Forelimb muscle (tissue), 1 donor: ENCODE data around the gene CARHSP1. TPM values are rescaled to one million over a fixed set of nuclear protein-coding genes. Genes with fewer than 3 reads are reported as not detected.
"Not testable (repeated sequence)": the region's sequence is repeated elsewhere in the genome, so short reads cannot be mapped to it uniquely, and the experiment has no call there.

ENCODE experiments used
- DNase-seq: peaks from one replicate; pipeline ENCODE4 v3.0.0-alpha.2; 2013; ENCODE audit warnings: low read depth
- polyA plus RNA-seq: library from polyadenylated mRNA; unstranded; fragments of 120-200 nt; gene quantifications from one replicate; pipeline ENCODE4 v1.2.1, GENCODE V29; 2013; ENCODE audit not compliant: insufficient read length

Gene CARHSP1
- polyA plus RNA-seq, 1 donor: 100 TPM

DNA sequence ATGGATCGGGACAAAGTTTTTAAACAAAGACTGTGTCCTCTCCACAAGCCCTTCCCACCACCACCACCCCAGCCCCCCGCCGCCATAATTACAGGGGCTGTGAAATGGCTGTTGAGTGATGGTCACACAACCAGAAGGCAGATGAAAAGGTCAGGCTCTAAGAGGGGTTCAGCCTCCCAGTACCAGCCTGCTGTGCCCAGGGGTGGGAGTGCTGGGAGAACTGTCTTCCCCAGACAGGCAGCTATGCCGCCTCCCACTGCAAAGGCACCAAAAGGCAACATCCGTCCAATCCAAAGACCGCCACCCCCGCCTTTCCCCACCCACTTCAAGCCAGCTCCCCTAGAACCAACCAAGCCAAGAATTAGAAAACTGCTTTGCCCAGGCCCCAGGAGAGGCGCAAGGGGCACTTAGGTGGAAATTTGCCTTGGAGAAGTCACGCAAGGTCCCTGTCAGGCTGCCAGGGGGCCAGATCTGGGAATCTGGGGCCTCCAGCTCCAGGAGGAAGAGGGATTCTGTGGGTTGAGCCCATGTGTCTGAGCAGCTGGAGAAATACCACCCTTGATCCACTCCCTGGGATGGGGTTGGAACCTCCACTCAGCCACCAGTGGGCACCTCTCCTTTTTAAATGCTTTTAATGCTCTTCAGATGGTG is 14.4 kb downstream of the CARHSP1 start:
- DNase-seq: no peak

DNA sequence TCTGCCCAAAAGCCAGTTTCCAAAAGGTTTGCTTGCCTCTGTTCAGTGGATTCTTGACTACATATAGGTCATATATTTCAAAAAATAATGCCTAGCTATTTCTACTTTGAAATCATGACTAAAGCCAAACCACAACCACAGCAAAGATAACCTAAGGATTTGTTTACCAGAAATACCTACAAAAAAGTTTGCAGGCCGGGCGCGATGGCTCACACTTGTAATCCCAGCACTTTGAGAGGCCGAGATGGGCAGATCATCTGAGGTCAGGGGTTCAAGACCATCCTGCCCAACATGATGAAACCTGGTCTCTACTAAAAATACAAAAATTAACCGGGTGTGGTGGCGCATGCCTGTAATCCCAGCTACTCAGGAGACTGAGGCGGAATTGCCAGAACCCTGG is 15.2 kb downstream of the CARHSP1 start:
- no peak for DNase-seq

DNA sequence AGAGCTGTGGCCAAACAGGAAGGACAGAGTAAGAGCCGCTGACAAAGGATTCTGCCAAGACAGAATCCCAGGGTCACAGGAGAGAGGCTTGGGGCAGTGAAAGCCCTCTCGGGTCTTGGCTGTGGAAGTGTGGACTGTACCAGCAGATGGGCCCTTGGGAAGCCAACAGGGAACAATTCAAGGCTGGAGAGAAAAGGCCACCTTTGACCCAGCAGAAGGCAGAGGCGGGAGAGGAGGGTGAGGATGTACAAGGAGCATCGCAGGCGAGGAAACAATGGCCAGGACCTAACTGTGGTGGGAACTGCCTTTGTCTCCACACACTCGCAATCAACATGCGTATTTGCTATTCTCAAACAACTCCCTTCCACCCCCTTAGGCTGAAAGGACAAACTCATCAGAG is 15.7 kb downstream of the CARHSP1 start:
- no peak for DNase-seq

DNA sequence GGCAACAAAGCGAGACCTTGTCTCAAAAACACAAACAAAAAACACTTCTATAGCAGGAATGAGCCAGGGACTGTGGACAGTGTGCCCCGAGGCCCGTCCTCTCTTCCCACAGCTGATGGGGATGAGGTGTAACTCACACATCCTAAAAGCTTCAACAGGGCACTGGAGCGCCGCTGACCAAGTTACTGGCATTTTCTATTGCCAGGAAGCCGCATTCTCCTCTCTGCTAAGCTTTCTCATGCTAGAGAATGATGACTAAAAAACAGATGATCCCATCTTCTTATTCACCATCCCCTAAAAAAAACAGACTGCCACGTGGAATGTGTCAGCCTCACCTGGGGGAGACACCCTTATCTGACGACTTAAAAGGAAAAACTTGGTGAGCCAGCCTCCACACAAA is 16.3 kb downstream of the CARHSP1 start:
- DNase-seq: no peak

DNA sequence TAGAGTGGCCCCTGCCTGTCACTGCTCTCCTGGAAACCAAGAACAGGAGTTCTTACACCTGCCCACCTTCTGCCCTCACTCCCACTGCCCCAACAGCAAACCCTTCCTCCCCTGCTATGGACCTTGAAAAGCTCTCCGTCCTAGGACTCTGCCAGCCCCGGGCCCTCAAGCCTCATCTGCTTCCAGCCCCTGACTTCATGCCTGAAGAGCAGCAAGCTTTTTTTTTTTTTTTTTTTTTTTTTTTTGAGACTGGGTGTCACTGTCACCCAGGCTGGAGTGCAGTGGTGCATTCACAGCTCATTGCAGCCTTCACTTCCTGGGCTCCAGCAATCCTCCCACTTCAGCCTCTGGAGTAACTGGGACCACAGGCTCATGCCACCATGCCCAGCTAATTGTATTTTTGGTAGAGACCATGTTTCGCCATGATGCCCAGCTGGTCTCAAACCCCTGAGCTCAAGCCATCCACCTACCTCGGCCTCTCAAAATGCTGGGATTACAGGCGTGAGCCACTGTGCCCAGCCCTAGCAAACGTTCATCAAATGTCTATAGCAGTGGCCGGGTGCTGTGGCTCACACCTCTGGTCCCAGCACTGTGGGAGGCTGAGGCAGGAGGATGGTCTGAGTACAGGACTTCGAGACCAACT is 16.9 kb downstream of the CARHSP1 start:
- no peak for DNase-seq

DNA sequence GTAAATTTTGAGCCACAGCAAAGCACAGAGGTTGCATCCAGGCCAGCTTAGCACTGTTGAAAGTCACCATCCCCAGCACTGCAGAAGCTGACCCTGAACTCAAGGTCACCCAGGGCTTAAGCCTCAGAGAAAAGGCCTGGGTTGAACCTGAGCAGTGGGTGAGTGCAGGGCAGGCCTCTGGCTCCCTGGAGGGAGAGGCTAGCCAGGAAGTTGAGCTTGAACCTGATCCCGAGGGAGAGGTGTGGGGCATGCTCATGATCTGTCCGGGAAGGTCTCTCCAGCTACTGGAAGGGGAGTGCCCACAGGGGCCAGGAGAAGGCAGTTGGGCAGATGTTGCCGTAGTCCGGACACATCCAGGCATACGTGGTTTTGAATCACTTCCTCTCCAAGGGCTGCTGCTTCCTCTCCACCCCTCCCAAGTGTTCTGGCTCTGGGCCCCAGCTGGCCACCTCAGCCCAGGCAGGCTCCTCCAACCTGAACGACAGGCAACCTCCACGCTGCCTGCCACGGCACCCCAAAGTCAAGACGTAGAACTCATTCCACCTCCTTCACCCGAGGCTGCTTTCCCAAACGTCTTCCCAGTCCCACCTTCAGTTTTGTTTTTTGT is 18.4 kb downstream of the CARHSP1 start:
- no peak for DNase-seq

DNA sequence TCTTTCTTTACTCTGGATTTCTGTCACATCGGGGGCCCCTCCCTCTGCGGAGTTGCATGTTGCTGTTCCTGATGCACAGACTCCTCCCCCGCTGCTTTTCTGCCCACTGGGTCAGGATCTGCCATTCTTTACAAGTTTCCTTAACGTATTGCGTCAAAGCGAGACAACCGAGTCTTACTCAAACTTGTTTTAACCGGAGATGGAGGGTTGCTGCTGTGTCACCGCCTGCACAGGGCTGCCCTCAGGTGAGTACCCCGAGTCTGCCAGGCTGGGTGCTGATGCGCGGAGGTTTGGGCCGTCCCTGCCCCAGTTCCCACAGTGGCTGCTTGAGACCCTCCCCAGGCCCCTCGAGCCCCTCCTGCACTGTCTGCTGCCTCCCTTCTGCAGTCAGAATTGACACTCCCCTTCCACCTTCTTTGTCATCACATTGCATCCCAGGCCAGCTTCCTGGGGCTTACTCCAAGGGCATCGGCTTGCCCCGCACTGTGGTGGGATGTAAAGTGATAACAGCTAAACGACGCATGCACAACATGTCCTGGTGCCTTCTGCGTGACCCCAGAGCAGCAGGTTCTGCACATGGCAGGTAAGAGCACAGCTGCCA is 19.3 kb downstream of the CARHSP1 start:
- DNase-seq: no peak

DNA sequence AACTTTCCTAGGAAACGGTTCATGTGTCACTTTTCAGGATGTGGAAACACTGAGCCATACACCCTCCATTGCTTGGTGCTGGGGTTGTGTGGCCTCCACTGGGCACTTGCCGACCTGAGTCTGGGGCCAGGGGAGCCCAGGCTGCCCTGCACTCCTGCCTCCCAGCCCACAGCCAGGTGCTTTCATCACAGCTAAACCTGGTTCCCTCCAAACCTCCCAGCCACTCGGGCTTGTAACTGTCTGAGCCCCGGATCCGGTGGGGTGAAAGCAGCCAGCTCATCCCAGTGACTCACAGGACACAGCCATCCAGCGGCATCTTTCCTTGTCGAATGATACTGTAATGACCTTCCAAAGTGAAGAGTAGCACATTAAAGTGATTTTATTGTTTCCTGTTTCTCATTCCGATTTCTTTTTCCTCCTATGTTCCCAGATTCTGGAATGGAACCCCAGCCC is 19.8 kb downstream of the CARHSP1 start:
- no peak for DNase-seq

DNA sequence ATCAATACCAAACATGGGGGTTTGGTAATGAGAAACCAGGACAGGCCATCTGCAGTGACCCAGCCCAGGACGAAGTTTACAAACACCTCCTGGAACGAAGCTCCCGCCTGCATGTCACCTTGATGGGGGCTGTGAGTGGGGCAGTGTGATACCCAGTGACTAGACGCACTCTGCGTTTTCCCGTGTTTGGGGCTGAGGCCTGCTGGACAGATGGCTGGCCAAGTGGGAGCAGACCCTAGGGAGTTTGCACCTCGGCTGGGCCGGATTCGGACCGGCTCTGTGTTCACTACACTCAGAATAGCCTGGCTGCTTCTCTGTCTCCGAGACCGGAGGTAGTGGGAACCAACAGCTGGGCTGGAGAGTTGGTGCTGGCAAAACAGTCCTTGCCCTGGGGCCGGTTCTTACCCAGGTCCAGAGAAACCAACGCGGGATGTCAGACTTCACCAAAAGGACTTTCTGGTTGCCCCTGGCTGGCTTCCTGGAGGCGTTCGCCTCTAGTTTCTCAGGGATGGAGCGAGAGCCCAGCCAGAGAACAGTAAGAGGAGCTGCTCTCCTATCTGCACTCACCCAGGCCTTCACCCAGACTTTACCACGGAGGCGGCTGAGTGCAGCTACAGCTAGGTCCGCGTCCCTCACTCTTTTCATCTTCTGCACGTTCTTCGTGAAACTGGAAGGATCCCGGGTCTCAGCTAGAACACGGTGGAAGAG is 20.4 kb downstream of the CARHSP1 start:
- DNase-seq: no peak

DNA sequence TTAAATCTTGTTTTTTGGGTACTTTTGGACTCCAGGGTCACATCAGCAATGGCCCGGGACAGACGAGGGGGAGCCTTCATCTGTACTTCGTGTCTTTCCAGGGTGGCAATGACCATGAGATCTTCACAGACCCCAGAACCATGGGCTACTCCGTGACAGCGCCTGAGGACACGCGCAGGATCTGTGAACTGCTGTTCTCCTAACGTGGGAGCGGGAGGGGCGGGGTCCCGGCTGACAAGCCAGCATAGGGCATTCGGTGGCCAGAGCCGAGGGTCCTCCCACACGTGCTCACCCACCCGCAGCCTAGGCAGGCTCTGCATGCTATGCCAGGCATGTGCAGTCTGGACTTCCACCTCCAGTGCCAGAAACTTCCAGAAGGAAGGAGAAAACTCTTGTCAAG is 21.2 kb downstream of the CARHSP1 start:
- no peak for DNase-seq

DNA sequence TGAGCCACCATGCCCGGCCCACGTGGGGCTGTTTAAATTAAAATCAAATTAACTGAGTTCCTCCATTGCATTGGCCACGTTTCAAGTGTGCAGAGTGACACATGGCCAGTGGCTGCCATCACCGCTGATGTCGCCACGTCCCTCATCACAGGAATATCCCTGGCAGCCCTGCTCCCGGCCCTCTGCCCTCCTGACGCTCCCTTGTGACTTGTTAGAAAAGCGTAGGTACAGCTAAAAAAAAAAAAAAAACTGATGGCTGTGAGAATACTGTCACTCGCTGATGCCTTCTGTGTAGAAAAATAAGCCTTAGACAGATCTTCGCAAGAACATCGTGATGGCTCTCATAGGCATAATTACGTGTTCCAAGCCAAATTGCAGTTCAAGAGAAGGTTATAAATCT is 21.7 kb downstream of the CARHSP1 start:
- DNase-seq: no peak

DNA sequence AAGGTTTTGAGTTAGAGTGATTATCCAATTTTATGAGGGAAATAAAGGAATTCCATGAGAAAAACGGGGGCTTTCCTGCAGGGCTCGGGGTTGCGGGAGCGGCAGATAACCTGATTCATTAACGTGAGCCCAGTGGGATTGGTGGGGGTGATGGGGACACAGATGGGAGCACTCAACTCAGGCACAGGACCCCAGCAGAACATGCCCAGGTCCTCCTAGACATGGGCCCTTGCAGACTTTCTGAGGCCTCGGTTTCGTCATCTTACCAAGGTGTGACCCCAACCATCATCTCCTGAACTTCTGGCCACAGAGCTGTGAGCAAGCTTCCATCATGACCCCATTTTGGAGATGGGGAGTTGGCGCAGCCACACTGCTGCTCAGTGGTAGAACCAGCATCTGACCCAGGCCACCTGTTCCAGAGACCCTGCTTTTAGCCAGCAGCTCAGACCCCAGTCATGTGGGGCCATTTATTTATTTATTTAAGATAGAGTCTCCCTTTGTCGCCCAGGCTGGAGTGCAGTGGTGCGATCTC is 22.3 kb downstream of the CARHSP1 start:
- DNase-seq: no peak

DNA sequence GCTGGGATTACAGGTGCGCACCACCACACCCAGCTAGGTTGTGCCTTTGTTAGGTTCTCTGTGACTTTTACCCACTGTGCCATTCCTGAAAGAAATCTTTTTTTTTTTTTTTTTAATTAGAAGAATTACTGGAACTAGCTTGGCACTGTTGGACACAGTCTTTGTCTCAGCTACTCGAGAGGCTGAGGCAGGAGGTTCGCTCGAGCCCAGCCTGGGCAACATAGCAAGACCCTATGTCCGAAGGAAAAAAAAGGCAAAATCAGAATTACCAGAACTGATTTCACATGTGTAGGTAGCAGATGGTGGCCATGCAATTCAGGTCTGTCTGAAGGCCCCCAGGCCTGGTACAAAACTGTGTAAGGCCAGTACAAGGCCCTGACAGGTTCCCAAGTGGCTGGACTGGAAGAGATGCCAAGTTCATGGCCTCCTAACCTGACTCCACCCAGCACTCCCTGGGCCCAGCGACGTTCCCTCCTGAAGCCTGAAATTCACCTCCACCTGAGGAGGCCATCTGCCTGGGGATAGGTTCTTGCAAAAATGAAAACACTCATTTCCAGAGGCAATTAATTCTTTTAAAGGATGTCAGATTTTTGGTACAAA is 23.0 kb downstream of the CARHSP1 start:
- DNase-seq: no peak

DNA sequence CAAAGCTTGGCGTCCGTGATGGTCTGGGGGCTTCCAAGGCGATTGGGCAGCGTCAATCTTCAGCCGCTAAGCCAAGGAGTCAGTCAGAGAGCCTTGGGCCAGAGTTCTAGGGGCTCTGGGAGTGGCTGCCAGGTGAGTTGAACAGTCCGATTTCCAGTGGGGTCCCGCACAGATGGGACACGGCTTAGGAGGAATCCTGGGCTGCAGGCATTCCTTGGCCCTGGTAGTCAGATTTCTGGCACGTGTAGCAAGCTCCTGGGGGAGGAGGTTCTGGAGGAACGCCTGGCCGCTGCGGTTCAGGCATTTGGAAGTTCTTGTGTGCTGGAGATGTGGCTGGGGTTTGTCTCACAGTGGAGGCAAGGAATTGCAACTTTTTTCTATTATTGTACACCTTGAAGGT is 25.5 kb downstream of the CARHSP1 start:
- not testable (repeated sequence) for DNase-seq

DNA sequence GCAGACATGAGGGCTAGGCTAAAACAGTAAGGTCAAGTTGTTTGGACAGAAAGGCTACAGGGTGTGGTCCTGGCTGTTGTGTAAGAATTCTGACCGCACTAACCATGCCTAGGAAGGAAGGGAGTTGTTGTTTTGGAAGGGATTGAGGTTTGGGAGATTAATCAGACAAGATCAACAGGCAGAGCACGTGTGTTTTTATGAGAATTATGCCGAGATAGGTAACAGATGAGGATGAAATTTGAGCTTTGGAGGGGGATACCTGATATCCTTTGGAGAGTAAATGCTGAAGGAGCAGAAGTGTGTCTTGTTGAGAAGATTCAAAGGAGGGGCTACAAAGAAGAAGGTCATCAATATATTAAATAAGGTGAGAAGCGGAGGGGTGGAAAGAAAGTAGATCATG is 26.8 kb downstream of the CARHSP1 start:
- DNase-seq: not testable (repeated sequence)

DNA sequence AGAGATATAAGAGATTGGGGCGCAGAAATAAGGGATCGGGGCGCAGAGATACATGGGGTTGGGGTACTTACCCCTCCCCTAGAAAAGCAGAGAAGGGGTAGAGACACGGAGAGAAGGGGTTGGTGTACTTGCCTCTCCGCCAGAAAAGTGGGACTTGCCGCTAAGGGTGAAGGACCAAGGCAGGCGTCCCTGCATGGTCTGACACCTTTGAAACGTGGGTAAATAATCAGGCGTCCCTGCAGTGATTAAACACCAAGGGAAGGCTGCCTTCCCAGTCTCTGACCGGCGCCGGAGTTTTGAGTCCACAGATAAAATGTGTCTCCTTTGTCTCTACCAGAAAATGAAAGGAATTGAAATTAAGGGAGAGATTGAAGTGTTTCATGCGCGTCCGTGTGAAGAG is 31.2 kb downstream of the CARHSP1 start:
- not testable (repeated sequence) for DNase-seq

DNA sequence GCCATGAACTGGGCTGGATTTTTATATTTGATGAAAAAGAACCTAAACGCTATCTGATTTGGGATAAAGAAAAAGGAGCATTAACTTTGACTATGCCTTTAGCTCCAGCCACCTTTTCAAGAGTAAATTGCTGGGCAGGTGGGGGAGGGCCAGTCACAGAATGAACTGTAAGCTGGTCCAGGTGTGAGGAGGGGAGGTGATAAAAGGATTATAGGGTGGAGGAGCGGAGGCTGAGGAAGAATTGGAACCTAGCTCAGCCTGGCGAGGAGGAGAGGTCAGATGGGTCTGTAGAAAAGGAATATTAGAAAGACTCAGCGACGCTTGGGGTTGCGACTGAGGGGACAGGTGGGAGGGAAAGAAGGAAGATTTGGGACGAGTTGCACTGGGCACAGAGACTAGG is 32.0 kb downstream of the CARHSP1 start:
- not testable (repeated sequence) for DNase-seq

DNA sequence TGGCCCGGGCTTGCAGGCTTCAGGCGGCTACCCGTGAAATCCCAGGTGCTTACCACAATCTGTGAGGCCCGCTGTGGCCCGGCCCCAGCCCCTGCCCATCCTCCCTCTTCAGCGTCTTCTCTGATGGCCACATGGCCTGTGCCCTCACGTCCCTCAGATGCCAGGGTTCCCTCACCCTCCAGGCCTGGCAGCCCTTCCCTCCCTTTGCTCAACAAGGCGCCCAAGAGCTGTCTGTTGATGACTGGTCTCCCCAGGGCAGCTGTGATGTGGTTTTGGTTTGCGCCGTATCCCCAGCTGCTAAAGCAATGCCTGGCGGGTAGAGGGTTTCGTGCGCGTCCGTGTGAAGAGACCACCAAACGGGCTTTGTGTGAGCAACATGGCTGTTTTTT is 36.1 kb downstream of the CARHSP1 start:
- DNase-seq: no peak

DNA sequence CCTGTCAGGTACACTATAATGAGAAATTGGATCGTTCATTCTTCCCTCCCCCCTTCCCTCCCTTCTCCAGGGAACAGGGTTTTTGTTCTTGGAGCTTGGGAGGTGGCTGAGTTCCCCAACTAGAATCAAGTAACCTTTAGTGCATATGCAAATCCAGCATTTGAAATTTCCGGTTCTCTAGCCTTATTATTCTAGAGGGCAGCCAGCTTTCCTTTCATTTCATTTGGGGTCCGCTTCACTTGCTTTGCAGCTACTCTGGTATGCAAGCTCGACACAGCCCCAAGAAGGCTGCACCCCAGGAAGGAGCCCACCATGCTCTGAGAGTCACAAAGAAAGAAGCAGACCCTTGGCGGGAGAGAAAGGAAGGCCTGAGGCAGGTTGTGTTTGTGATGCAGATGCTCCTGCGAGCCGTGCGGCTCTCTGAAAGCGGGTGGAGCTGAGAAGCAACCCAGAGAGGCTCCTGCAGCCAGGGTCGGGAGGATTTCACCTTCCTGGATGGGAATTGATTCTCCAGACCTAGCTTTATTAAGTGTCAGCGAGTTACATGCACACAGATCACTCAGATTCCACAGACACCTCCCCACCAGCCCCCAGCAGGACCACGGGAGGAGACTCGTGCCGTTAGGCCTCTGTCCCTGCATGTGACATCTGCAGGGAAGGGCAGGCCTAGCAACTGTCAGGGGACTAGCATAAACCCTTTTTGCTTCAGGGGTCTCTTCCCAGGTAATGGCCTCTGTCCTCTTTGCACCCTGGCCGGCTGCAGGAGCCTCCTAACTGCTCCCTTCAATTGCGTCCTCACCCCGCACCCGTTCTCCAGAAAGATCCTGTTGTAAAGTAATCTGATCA is 36.7 kb downstream of the CARHSP1 start:
- DNase-seq: no peak

DNA sequence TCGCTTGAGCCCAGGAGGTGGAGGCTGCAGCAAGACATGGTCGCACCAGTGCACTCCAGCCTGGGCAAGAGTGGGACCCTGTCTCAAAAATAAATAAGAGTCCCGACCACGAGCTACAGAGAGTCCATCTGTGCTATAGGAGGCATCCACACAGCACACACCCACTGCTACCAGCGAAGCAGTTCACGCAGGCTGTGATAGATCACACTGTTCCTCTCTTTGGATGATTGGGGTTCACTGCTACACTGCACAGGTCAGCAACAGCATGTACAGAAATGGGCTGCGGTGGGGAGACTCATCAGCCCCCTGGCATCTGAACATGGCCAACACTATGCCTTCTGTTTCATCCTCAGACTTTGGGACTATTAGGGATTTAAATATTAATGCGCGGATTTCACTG is 37.4 kb downstream of the CARHSP1 start:
- DNase-seq: no peak
